ENCODE results near the gene SPATA31D4. TPM values are rescaled to one million over a fixed set of nuclear protein-coding genes. Genes with fewer than 3 reads are reported as not detected.

Gene SPATA31D4
- total RNA-seq, 2 experiments from 2014 or later, result not detected

DNA sequence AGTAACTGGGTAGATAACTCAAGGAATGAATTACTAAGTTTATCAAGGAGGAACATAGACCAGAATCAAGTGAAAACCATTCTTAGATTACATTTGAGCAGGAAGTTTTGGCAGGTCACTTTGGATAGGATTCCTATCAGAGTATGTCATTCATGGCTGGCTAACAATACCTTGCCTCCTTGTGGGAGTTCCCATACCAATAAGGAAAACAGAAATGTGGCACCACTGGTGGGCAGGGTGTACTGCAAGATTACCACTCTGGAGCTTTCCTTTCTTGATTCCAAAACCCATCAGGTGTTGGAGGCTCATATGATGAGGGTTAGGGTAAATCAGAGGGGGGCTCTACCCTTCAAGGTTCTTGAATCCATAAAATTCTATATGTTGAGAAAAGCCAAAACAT, 41.7 kb downstream of the SPATA31D4 start:
- peaks cover 9% of the 10 kb centered on the region for H3K9me3 Mint-ChIP-seq
- H3K27me3 Mint-ChIP-seq, result no peaks in the 10 kb centered on the region
- intact Hi-C loops (cut with DNase I, micrococcal nuclease), result no loop called here
- TF ChIP-seq, protein P1, sequence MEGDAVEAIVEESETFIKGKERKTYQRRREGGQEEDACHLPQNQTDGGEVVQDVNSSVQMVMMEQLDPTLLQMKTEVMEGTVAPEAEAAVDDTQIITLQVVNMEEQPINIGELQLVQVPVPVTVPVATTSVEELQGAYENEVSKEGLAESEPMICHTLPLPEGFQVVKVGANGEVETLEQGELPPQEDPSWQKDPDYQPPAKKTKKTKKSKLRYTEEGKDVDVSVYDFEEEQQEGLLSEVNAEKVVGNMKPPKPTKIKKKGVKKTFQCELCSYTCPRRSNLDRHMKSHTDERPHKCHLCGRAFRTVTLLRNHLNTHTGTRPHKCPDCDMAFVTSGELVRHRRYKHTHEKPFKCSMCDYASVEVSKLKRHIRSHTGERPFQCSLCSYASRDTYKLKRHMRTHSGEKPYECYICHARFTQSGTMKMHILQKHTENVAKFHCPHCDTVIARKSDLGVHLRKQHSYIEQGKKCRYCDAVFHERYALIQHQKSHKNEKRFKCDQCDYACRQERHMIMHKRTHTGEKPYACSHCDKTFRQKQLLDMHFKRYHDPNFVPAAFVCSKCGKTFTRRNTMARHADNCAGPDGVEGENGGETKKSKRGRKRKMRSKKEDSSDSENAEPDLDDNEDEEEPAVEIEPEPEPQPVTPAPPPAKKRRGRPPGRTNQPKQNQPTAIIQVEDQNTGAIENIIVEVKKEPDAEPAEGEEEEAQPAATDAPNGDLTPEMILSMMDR (IDR thresholded peaks at IDR 0.05), result no peak
- ChIA-PET CTCF (no interaction called here), POLR2A (no interaction called here)
- no peak for ATAC-seq (ENCODE audit: poor library complexity)
- no peak overlapping the region for H3K4me3 Mint-ChIP-seq
- DNase-seq, result no peak
- Histone ChIP-seq H3K27ac (ENCODE audit: low read depth in 1 of 2, low read length in 2 of 2) (no peak overlapping the region), H3K36me3 (ENCODE audit: insufficient read depth, low read length) (no peaks in the 10 kb centered on the region), H3K4me1 (ENCODE audit: insufficient read depth, low read length) (no peaks in the 10 kb centered on the region), H3K4me3 (ENCODE audit: low read length) (no peak overlapping the region), H3K9me3 (ENCODE audit: control insufficient read depth in 1 of 2, insufficient read depth in 1 of 2, low read length in 2 of 2) (peaks cover 0 to 21% of the 10 kb centered on the region in 2 experiments), H3K27me3 (ENCODE audit: control insufficient read depth in 1 of 2, insufficient read depth in 2 of 2, low read length in 2 of 2) (no peaks in the 10 kb centered on the region)
- no peaks in the 10 kb centered on the region for H3K36me3 Mint-ChIP-seq (ENCODE audit: low read depth)
- no peak overlapping the region for H3K27ac Mint-ChIP-seq
- H3K4me1 Mint-ChIP-seq (ENCODE audit: low read depth), result no peaks in the 10 kb centered on the region

DNA sequence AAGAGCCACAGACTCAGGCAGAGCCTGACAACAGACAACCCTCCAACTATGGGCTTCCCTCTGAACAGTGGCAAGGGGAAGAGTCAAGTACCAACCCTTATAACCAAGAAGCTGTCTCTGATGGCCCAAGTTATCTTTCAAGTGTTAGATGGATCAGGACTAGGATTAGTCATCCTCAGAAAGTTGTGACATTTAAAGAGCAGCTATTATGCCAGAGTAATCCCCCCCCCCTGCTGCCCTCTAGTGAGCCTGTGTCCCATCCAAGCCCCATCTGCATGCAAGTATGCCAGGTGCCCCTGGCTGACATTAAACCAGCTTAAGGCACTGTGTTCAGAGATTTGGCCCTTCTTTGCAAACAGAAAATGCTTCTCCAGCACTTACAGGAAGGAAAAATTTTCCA, 43.5 kb downstream of the SPATA31D4 start:
- Histone ChIP-seq H3K9me3 (ENCODE audit: control insufficient read depth in 1 of 2, insufficient read depth in 1 of 2, low read length in 2 of 2) (peaks cover 0 to 18% of the 10 kb centered on the region in 2 experiments), H3K27me3 (ENCODE audit: control insufficient read depth in 1 of 2, insufficient read depth in 2 of 2, low read length in 2 of 2) (no peaks in the 10 kb centered on the region)

DNA sequence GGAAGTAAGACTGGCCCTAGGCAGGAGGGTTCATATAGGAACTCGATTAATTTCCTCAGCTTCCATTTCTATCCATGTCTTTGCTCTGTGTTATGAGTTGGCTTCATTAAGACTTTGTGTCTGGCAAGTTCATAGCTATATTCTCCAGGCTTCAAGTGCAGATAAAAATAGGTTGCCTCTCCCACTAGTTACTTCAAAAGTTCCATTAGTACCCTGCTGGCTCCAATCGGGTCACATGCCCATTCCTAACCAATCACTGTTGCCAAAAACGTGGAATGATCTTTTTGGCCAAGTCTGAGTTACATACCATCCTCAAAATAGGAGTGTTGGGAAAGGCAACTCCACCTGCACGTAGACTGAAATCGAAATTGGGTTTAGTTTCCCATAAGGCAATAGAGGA, 46.5 kb downstream of the SPATA31D4 start:
- ChIA-PET POLR2A (no interaction called here), CTCF (no interaction called here)
- no peak overlapping the region for H3K4me3 ChIP-seq (ENCODE audit: low read length)
- no peak for ATAC-seq (ENCODE audit: poor library complexity)
- intact Hi-C loops (cut with DNase I, micrococcal nuclease), result no loop called here
- H3K27ac ChIP-seq (ENCODE audit: low read depth in 1 of 2, low read length in 2 of 2), result no peak overlapping the region
- H3K9me3 ChIP-seq (ENCODE audit: control insufficient read depth in 1 of 2, insufficient read depth in 1 of 2, low read length in 2 of 2), result peaks cover 0 to 20% of the 10 kb centered on the region in 2 experiments
- TF ChIP-seq, protein P1 (IDR thresholded peaks at IDR 0.05), result no peak
- no peaks in the 10 kb centered on the region for H3K4me1 Mint-ChIP-seq (ENCODE audit: low read depth)
- H3K4me3 Mint-ChIP-seq, result no peak overlapping the region
- no peaks in the 10 kb centered on the region for H3K36me3 Mint-ChIP-seq (ENCODE audit: low read depth)
- H3K27me3 ChIP-seq (ENCODE audit: control insufficient read depth in 1 of 2, insufficient read depth in 2 of 2, low read length in 2 of 2), result no peaks in the 10 kb centered on the region
- H3K27ac Mint-ChIP-seq, result no peak overlapping the region
- H3K4me1 ChIP-seq (ENCODE audit: insufficient read depth, low read length), result no peaks in the 10 kb centered on the region
- peaks cover 3% of the 10 kb centered on the region for H3K9me3 Mint-ChIP-seq
- H3K27me3 Mint-ChIP-seq, result no peaks in the 10 kb centered on the region
- no peak for DNase-seq
- H3K36me3 ChIP-seq (ENCODE audit: insufficient read depth, low read length), result no peaks in the 10 kb centered on the region

More for the DNA sequence above, 43.5 kb downstream of the SPATA31D4 start:
- no peak overlapping the region for H3K4me3 ChIP-seq (ENCODE audit: low read length)
- no peaks in the 10 kb centered on the region for H3K4me1 ChIP-seq (ENCODE audit: insufficient read depth, low read length)
- TF ChIP-seq, protein P1 (IDR thresholded peaks at IDR 0.05), result no peak
- DNase-seq (no peak), ATAC-seq (ENCODE audit: poor library complexity) (no peak)
- ChIA-PET CTCF (no interaction called here), POLR2A (no interaction called here)
- Mint-ChIP-seq H3K36me3 (ENCODE audit: low read depth) (no peaks in the 10 kb centered on the region), H3K4me1 (ENCODE audit: low read depth) (no peaks in the 10 kb centered on the region), H3K27ac (no peak overlapping the region), H3K27me3 (no peaks in the 10 kb centered on the region), H3K4me3 (no peak overlapping the region), H3K9me3 (peaks cover 9% of the 10 kb centered on the region)
- no peaks in the 10 kb centered on the region for H3K36me3 ChIP-seq (ENCODE audit: insufficient read depth, low read length)
- no peak overlapping the region for H3K27ac ChIP-seq (ENCODE audit: low read depth in 1 of 2, low read length in 2 of 2)
- intact Hi-C loops (cut with DNase I, micrococcal nuclease), result no loop called here

All from CD4-positive, alpha-beta T cell (primary cell).